H1 (cell line): ENCODE data around the gene ZBTB44. TPM values are rescaled to one million over a fixed set of nuclear protein-coding genes. Genes with fewer than 3 reads are reported as not detected.
A peak's percentile ranks its signal among the peaks of the same experiment; 100 is the strongest.

Source experiments
- ATF2 ChIP-seq: IDR thresholded peaks from 2 replicates; pipeline ENCODE4 v1.6.1; 2012; ENCODE audit warnings: low read length, inconsistent platforms
- BRCA1 ChIP-seq: IDR thresholded peaks from 2 replicates; pipeline ENCODE4 v1.6.1; 2012; ENCODE audit warnings: low read depth, low read length, improper control_type of control experiment
- CEBPB ChIP-seq: IDR thresholded peaks from 2 replicates; pipeline ENCODE4 v1.6.1; 2012; ENCODE audit warnings: low read depth, low read length
- FOSL1 ChIP-seq: IDR thresholded peaks from 2 replicates; pipeline ENCODE4 v1.6.1; 2011; ENCODE audit warnings: mild to moderate bottlenecking, low read depth, low read length, moderate library complexity; ENCODE audit not compliant: insufficient read depth
- HDAC2 ChIP-seq, 2 experiments: fragments of 300-600 bp in 1 of 2; sonication (generic) in 1 of 2; IDR thresholded peaks; 2 replicates each; pipeline ENCODE4 v1.6.1; 2011 to 2012; ENCODE audit warnings: low read depth in 2 of 2, low read length in 2 of 2, mild to moderate bottlenecking in 2 of 2, moderate library complexity in 2 of 2, borderline replicate concordance in 1 of 2, inconsistent platforms in 1 of 2
- KDM1A ChIP-seq: fragments of 200-600, 300-600 bp; sonication (generic); IDR thresholded peaks from 2 replicates; pipeline ENCODE4 v1.7.1; 2016; ENCODE audit warnings: mild to moderate bottlenecking, low read length, borderline replicate concordance
- MAX ChIP-seq: IDR thresholded peaks from 2 replicates; pipeline ENCODE4 v1.6.1; 2012; ENCODE audit warnings: inconsistent platforms
- POLR2AphosphoS5 ChIP-seq: IDR thresholded peaks from 2 replicates; pipeline ENCODE4 v1.6.1; 2011; ENCODE audit warnings: low read depth, low read length
- RBBP5 ChIP-seq: IDR thresholded peaks from 2 replicates; pipeline ENCODE4 v1.7.1; 2012; ENCODE audit warnings: low read depth, mild to moderate bottlenecking, inconsistent platforms, low read length, moderate library complexity, borderline replicate concordance
- RFX5 ChIP-seq: IDR thresholded peaks from 2 replicates; pipeline ENCODE4 v1.6.1; 2011; ENCODE audit warnings: low read depth, low read length, improper control_type of control experiment, borderline replicate concordance
- TAF7 ChIP-seq: optimal IDR thresholded peaks from 2 replicates; pipeline ENCODE3; 2011; ENCODE audit warnings: low read depth, mild to moderate bottlenecking, inconsistent platforms, low read length, moderate library complexity, borderline replicate concordance
- TBP ChIP-seq: IDR thresholded peaks from 2 replicates; pipeline ENCODE4 v1.6.1; 2011; ENCODE audit warnings: low read depth, low read length, improper control_type of control experiment
- TEAD4 ChIP-seq: IDR thresholded peaks from 2 replicates; pipeline ENCODE4 v1.6.1; 2012; ENCODE audit warnings: low read depth, low read length, inconsistent platforms, mixed read lengths
- polyA plus RNA-seq, 7 experiments: library from polyadenylated mRNA; depleted of rRNA in 3 of 7; stranded (reverse) in 5 of 7; unstranded in 2 of 7; fragments of >200 nt in 5 of 7; fragments of 200-250 nt in 2 of 7; gene quantifications; 1 replicate in 5 of 7; 2 replicates in 1 of 7; 4 replicates in 1 of 7; pipeline versions ENCODE4 v1.2.1 to v1.2.3, GENCODE V29; 2011 to 2013; ENCODE audit warnings: missing spikeins in 2 of 7, mixed read lengths in 2 of 7
- total RNA-seq: library from RNA; stranded (reverse); fragmentation: NEBNext Ultra II Directional; extraction: Animal tissue kit (Norgen Biotek cat#: 25700); gene quantifications from 2 replicates; pipeline ENCODE4 v1.2.1, GENCODE V29; 2021

ZBTB44 gene
- total and polyA plus RNA-seq, 2 of the 8 experiments (the other 6 are each of a cell fraction or from before 2014, with no cell fraction given): 37.2 to 158 TPM

- TF ChIP-seq TBP (no peak), TAF7 (peak; percentile 71), BRCA1 (no peak), TEAD4 (no peak), CEBPB (no peak), FOSL1 (no peak), RFX5 (no peak), ATF2 (no peak), MAX (peak; percentile 34; the same call in 1 of the 2 replicates), KDM1A (no peak), POLR2AphosphoS5 (peak; percentile 3; the same call in 1 of the 2 replicates), RBBP5 (peak; percentile 63; the same call in 1 of the 2 replicates), HDAC2 (IDR thresholded peaks at IDR 0.05; ENCODE audit: borderline replicate concordance in 1 of 2, low read depth in 2 of 2, low read length in 2 of 2) (peak in 1 of 2 experiments; percentile 35; a peak in 1 of 4 replicates)
Measured at GRCh38 chr11:130314184-130314749, 450 bp downstream of the ZBTB44 start (continued).
